ENCODE results near the gene OR5B2.
A peak's percentile ranks its signal among the peaks of the same experiment; 100 is the strongest.
"Not testable (repeated sequence)": the region's sequence is repeated elsewhere in the genome, so short reads cannot be mapped to it uniquely, and the experiment has no call there.

The OR5B2 gene

GRCh38 chr11:58406774-58407173 lies 21.1 kb downstream of the OR5B2 start, which contains the start of gene OR5B3:
Gene OR5B3, minus strand, starts transcription at chr11:58406874. Its CDS starts 3,465 bp downstream, at chr11:58403409.
- no peak for DNase-seq (ENCODE audit: low read depth)

DNA sequence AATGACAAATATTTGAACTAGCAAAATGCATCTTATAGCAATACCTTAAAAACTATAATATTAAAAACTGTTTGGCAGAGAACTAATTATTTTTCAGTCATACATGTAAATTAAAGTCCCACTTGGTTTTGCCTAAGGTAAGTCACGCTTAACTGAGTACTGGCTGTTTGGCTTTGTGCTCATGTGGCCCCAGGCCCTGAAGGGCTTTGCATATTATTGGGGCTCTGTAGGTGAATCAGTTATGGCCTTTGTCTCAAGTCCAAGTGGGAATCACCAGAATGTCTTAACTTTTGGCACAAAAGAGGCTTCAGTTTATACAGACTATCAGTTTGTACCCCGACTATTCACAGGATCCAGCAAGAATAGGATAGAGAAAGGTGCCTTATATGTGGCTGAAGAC lies 28.3 kb downstream of the OR5B2 start:
- not testable (repeated sequence) for H3K9ac ChIP-seq (ENCODE audit: low read length); H3K36me3 ChIP-seq (ENCODE audit: control insufficient read depth, insufficient read depth, low read length, severe bottlenecking); H3K9me3 ChIP-seq (ENCODE audit: control insufficient read depth, low read length); DNase-seq (ENCODE audit: low read depth); H3K4me1 ChIP-seq (ENCODE audit: control insufficient read depth, insufficient read depth, low read length); H3K4me3 ChIP-seq (ENCODE audit: low read length); H3K27me3 ChIP-seq (replicated peaks; ENCODE audit: control insufficient read depth, insufficient read depth, low read length)

More at GRCh38 chr11:58406774-58407173, 21.1 kb downstream of the OR5B2 start, which contains the start of gene OR5B3:
- H3K9me3 ChIP-seq (ENCODE audit: control insufficient read depth, low read length), result peaks cover 23% of the 10 kb centered on the region
- H3K27me3 ChIP-seq (replicated peaks; ENCODE audit: control insufficient read depth, insufficient read depth, low read length), result no peaks in the 10 kb centered on the region
- H3K4me3 ChIP-seq (ENCODE audit: low read length), result no peak within 1 kb of the TSS
- H3K36me3 ChIP-seq (ENCODE audit: control insufficient read depth, insufficient read depth, low read length, severe bottlenecking), result no peaks in the 10 kb centered on the region
- no peaks in the 10 kb centered on the region for H3K4me1 ChIP-seq (ENCODE audit: control insufficient read depth, insufficient read depth, low read length)
- no peak within 1 kb of the TSS for H3K9ac ChIP-seq (ENCODE audit: low read length)

- no peak overlapping the region for H3K9ac ChIP-seq (ENCODE audit: low read length)
- H3K36me3 ChIP-seq (ENCODE audit: control insufficient read depth, insufficient read depth, low read length, severe bottlenecking), result no peaks in the 10 kb centered on the region
- peak; percentile 15 for DNase-seq (ENCODE audit: low read depth)
- peaks cover 4% of the 10 kb centered on the region for H3K9me3 ChIP-seq (ENCODE audit: control insufficient read depth, low read length)
- H3K4me1 ChIP-seq (ENCODE audit: control insufficient read depth, insufficient read depth, low read length), result peaks cover 7% of the 10 kb centered on the region
- H3K27me3 ChIP-seq (replicated peaks; ENCODE audit: control insufficient read depth, insufficient read depth, low read length), result no peaks in the 10 kb centered on the region
- H3K4me3 ChIP-seq (ENCODE audit: low read length), result no peak overlapping the region
Measured at GRCh38 chr11:58395581-58395980, 32.3 kb downstream of the OR5B2 start.

- peak; percentile 68 for DNase-seq (ENCODE audit: low read depth)
- Histone ChIP-seq H3K4me3 (ENCODE audit: low read length) (no peak overlapping the region), H3K36me3 (ENCODE audit: control insufficient read depth, insufficient read depth, low read length, severe bottlenecking) (no peaks in the 10 kb centered on the region), H3K4me1 (ENCODE audit: control insufficient read depth, insufficient read depth, low read length) (peaks cover 7% of the 10 kb centered on the region), H3K9me3 (ENCODE audit: control insufficient read depth, low read length) (peaks cover 4% of the 10 kb centered on the region), H3K9ac (ENCODE audit: low read length) (no peak overlapping the region), H3K27me3 (replicated peaks; ENCODE audit: control insufficient read depth, insufficient read depth, low read length) (no peaks in the 10 kb centered on the region)
Measured at GRCh38 chr11:58394195-58394594, 33.7 kb downstream of the OR5B2 start.

- Histone ChIP-seq H3K9ac (ENCODE audit: low read length) (no peak overlapping the region), H3K9me3 (ENCODE audit: control insufficient read depth, low read length) (peaks cover 4% of the 10 kb centered on the region), H3K4me3 (ENCODE audit: low read length) (no peak overlapping the region), H3K4me1 (ENCODE audit: control insufficient read depth, insufficient read depth, low read length) (peaks cover 7% of the 10 kb centered on the region), H3K36me3 (ENCODE audit: control insufficient read depth, insufficient read depth, low read length, severe bottlenecking) (no peaks in the 10 kb centered on the region), H3K27me3 (replicated peaks; ENCODE audit: control insufficient read depth, insufficient read depth, low read length) (no peaks in the 10 kb centered on the region)
- no peak for DNase-seq (ENCODE audit: low read depth)
Measured at GRCh38 chr11:58392746-58393145, 35.2 kb downstream of the OR5B2 start.

- H3K4me3 ChIP-seq (ENCODE audit: low read length), result no peak overlapping the region
- no peak overlapping the region for H3K9ac ChIP-seq (ENCODE audit: low read length)
- peaks cover 7% of the 10 kb centered on the region for H3K4me1 ChIP-seq (ENCODE audit: control insufficient read depth, insufficient read depth, low read length)
- H3K27me3 ChIP-seq (replicated peaks; ENCODE audit: control insufficient read depth, insufficient read depth, low read length), result no peaks in the 10 kb centered on the region
- no peaks in the 10 kb centered on the region for H3K36me3 ChIP-seq (ENCODE audit: control insufficient read depth, insufficient read depth, low read length, severe bottlenecking)
- H3K9me3 ChIP-seq (ENCODE audit: control insufficient read depth, low read length), result peaks cover 4% of the 10 kb centered on the region
- peak; percentile 10 for DNase-seq (ENCODE audit: low read depth)
Measured at GRCh38 chr11:58391879-58392278, 36.0 kb downstream of the OR5B2 start.

- peaks cover 7% of the 10 kb centered on the region for H3K4me1 ChIP-seq (ENCODE audit: control insufficient read depth, insufficient read depth, low read length)
- no peak for DNase-seq (ENCODE audit: low read depth)
- no peaks in the 10 kb centered on the region for H3K27me3 ChIP-seq (replicated peaks; ENCODE audit: control insufficient read depth, insufficient read depth, low read length)
- H3K36me3 ChIP-seq (ENCODE audit: control insufficient read depth, insufficient read depth, low read length, severe bottlenecking), result no peaks in the 10 kb centered on the region
- H3K9ac ChIP-seq (ENCODE audit: low read length), result no peak overlapping the region
- peaks cover 4% of the 10 kb centered on the region for H3K9me3 ChIP-seq (ENCODE audit: control insufficient read depth, low read length)
- H3K4me3 ChIP-seq (ENCODE audit: low read length), result no peak overlapping the region
Measured at GRCh38 chr11:58390551-58391063, 37.3 kb downstream of the OR5B2 start.

Measured in adipocyte (in vitro differentiated cells).